BE2C (cell line): Measurements from ENCODE around the gene CHRNB1.

Experiments used
- DNase-seq: peaks from one replicate; pipeline ENCODE4 v3.0.0-alpha.2; 2020
- H3K27me3 ChIP-seq: fragments of 250-450 bp; sonication (Bioruptor Pico); 2 replicates; pipeline ENCODE4 v1.5.1; 2020; ENCODE audit warnings: mild to moderate bottlenecking
- H3K36me3 ChIP-seq: fragments of 250-450 bp; sonication (Bioruptor Pico); 2 replicates; pipeline ENCODE4 v1.5.1; 2020; ENCODE audit warnings: mild to moderate bottlenecking
- H3K4me1 ChIP-seq: fragments of 250-450 bp; sonication (Bioruptor Pico); 2 replicates; pipeline ENCODE4 v1.5.1; 2020
- H3K4me3 ChIP-seq: 2 replicates; pipeline ENCODE4 v1.5.1; 2011; ENCODE audit warnings: low read depth, low read length
- H3K9me3 ChIP-seq: fragments of 250-450 bp; sonication (Bioruptor Pico); 2 replicates; pipeline ENCODE4 v1.5.1; 2020
- CTCF ChIP-seq: IDR thresholded peaks from 2 replicates; pipeline ENCODE4 v1.5.1; 2012; ENCODE audit warnings: mild to moderate bottlenecking, low read depth, low read length

Gene CHRNB1

GRCh38 chr17:7442142-7442541 is 2.7 kb upstream of the CHRNB1 start:
- peaks cover 13% of the 10 kb centered on the region for H3K27me3 ChIP-seq
- H3K4me1 ChIP-seq, result no peaks in the 10 kb centered on the region

GRCh38 chr17:7443499-7444485 is 1.1 kb upstream of the CHRNB1 start:
- Histone ChIP-seq H3K4me3 (no peak overlapping the region), H3K36me3 (no peaks in the 10 kb centered on the region)
- no peak for DNase-seq

More at GRCh38 chr17:7442142-7442541, 2.7 kb upstream of the CHRNB1 start:
- no peaks in the 10 kb centered on the region for H3K36me3 ChIP-seq
- TF ChIP-seq CTCF, result no peak
- no peak for DNase-seq
- no peaks in the 10 kb centered on the region for H3K9me3 ChIP-seq
- no peak overlapping the region for H3K4me3 ChIP-seq

GRCh38 chr17:7445619-7445968 is 733 bp downstream of the CHRNB1 start:
- Histone ChIP-seq H3K4me1 (no peaks in the 10 kb centered on the region), H3K27me3 (peaks cover 3% of the 10 kb centered on the region; the same call in 1 of the 2 replicates), H3K36me3 (no peaks in the 10 kb centered on the region), H3K9me3 (no peaks in the 10 kb centered on the region), H3K4me3 (peak overlapping the region; percentile 42)
- DNase-seq, result peak; percentile 28
- TF ChIP-seq CTCF, result no peak

More at GRCh38 chr17:7443499-7444485, 1.1 kb upstream of the CHRNB1 start:
- Histone ChIP-seq H3K27me3 (peaks cover 6% of the 10 kb centered on the region), H3K9me3 (no peaks in the 10 kb centered on the region), H3K4me1 (no peaks in the 10 kb centered on the region)
- no peak for TF ChIP-seq CTCF

GRCh38 chr17:7448461-7448860 is 3.6 kb downstream of the CHRNB1 start:
- no peak overlapping the region for H3K4me3 ChIP-seq
- H3K36me3 ChIP-seq, result no peaks in the 10 kb centered on the region
- no peak for TF ChIP-seq CTCF
- no peaks in the 10 kb centered on the region for H3K9me3 ChIP-seq
- no peaks in the 10 kb centered on the region for H3K4me1 ChIP-seq
- no peak for DNase-seq
- peaks cover 3% of the 10 kb centered on the region; the same call in 1 of the 2 replicates for H3K27me3 ChIP-seq

- no peak for TF ChIP-seq CTCF
- no peaks in the 10 kb centered on the region for H3K36me3 ChIP-seq
- H3K9me3 ChIP-seq, result no peaks in the 10 kb centered on the region
- DNase-seq, result no peak
- H3K4me3 ChIP-seq, result no peak overlapping the region
- no peaks in the 10 kb centered on the region for H3K27me3 ChIP-seq
- H3K4me1 ChIP-seq, result no peaks in the 10 kb centered on the region
Measured at GRCh38 chr17:7459961-7460545, 15.2 kb downstream of the CHRNB1 start.
